ENCODE data around the gene OR4E1. TPM values are rescaled to one million over a fixed set of nuclear protein-coding genes. Genes with fewer than 3 reads are reported as not detected.

Gene OR4E1
- polyA plus RNA-seq, 3 donors: not detected

DNA sequence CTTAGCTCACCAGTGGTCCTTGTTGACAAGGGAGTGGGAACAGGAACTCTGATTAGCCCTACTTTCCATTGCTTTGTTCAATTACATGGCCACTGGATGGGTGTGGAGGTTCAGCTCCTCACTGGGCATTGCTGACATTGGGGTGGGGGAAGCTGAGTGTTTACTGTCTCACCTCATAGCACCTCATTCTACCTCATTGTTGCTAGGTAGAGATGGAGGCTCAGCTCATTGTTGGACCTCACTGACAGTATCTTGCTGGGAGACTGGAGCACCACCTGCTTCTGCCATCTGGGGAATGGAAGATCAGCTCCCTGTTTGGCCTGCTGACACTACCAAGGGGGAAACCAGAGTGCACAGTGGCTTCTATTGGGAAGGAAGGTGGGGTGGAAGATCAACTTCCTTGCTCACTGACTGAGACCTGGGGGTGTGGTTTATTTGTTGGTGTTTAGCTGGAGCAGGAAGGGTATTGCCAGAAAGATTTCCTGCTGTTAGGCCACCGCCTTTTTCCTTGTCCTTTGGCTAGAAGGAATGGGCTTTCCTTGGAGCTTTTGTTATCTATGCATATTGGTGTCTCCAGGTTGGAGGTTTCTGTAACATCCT lies 21.3 kb downstream of the OR4E1 start:
- Histone ChIP-seq H2AFZ (ENCODE audit: insufficient read depth, low read depth, low read length, poor library complexity, severe bottlenecking) (no peak overlapping the region), H3K4me1 (ENCODE audit: control insufficient read depth in 1 of 2, insufficient read depth in 2 of 2, low read length in 2 of 2) (no peaks in the 10 kb centered on the region), H3K4me2 (replicated peaks; ENCODE audit: extremely low read depth, low read length, poor library complexity, severe bottlenecking) (no peak overlapping the region), H3K4me3 (replicated peaks in 1 of 3; ENCODE audit: low read depth in 2 of 3, low read length in 3 of 3) (no peak overlapping the region), H3K36me3 (replicated peaks in 1 of 2; ENCODE audit: control insufficient read depth in 1 of 2, insufficient read depth in 2 of 2, low read length in 2 of 2) (no peaks in the 10 kb centered on the region), H3K27me3 (ENCODE audit: control insufficient read depth in 2 of 2, insufficient read depth in 2 of 2, low read length in 2 of 2) (no peaks in the 10 kb centered on the region), H4K20me1 (ENCODE audit: insufficient read depth, low read length) (no peaks in the 10 kb centered on the region), H3K9ac (ENCODE audit: insufficient read depth, low read length, poor library complexity, severe bottlenecking) (no peak overlapping the region), H3K9me3 (replicated peaks in 1 of 2; ENCODE audit: control insufficient read depth in 1 of 2, insufficient read depth in 1 of 2, low read length in 2 of 2) (no peaks in the 10 kb centered on the region), H3K79me2 (ENCODE audit: insufficient read depth, low read length) (no peaks in the 10 kb centered on the region), H3K27ac (ENCODE audit: low read depth in 1 of 2, low read length in 2 of 2) (no peak overlapping the region)
- Mint-ChIP-seq H3K4me1 (no peaks in the 10 kb centered on the region), H3K27me3 (ENCODE audit: low read depth in 3 of 3) (peaks cover 2 to 4% (median 3%) of the 10 kb centered on the region in 3 donors), H3K9me3 (peaks cover 0 to 5% (median 2%) of the 10 kb centered on the region in 7 donors), H3K4me3 (no peak overlapping the region), H3K36me3 (no peaks in the 10 kb centered on the region), H3K27ac (peak overlapping the region in 1 of 7 donors; percentile 24)
- WGBS (ENCODE audit: insufficient coverage): no CpG with 5 or more reads among the region's 1 CpG
- TF ChIP-seq, protein P1, sequence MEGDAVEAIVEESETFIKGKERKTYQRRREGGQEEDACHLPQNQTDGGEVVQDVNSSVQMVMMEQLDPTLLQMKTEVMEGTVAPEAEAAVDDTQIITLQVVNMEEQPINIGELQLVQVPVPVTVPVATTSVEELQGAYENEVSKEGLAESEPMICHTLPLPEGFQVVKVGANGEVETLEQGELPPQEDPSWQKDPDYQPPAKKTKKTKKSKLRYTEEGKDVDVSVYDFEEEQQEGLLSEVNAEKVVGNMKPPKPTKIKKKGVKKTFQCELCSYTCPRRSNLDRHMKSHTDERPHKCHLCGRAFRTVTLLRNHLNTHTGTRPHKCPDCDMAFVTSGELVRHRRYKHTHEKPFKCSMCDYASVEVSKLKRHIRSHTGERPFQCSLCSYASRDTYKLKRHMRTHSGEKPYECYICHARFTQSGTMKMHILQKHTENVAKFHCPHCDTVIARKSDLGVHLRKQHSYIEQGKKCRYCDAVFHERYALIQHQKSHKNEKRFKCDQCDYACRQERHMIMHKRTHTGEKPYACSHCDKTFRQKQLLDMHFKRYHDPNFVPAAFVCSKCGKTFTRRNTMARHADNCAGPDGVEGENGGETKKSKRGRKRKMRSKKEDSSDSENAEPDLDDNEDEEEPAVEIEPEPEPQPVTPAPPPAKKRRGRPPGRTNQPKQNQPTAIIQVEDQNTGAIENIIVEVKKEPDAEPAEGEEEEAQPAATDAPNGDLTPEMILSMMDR (IDR thresholded peaks at IDR 0.05): no peak
- intact Hi-C loops (cut with micrococcal nuclease): no loop called here
- DNase-seq: no peak

DNA sequence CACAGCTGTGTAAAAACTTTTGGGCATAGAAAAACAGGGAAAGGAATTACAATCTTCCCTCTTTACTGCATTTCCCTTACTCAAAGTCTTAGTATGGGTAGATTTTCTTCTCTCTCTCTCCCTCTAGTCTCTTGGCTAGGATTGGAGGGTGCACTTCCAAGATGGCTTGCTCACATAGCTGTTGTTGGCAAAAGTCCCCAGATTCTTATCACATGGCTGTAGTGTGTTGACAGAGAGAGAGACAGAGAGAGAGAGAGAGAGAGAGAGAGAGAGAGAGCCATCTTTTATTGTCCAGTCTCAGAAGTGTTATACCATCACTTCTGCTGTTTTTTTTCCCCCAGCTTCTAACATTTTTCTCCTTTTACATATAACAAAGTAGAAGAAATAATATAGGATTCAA lies 26.2 kb downstream of the OR4E1 start:
- no peak for DNase-seq
- no peak overlapping the region for H3K9ac ChIP-seq (ENCODE audit: insufficient read depth, low read length, poor library complexity, severe bottlenecking)
- no peaks in the 10 kb centered on the region for H3K4me1 ChIP-seq (ENCODE audit: control insufficient read depth in 1 of 2, insufficient read depth in 2 of 2, low read length in 2 of 2)
- no peaks in the 10 kb centered on the region for H3K79me2 ChIP-seq (ENCODE audit: insufficient read depth, low read length)
- H4K20me1 ChIP-seq (ENCODE audit: insufficient read depth, low read length): no peaks in the 10 kb centered on the region
- intact Hi-C loops (cut with micrococcal nuclease): no loop called here
- no peaks in the 10 kb centered on the region for H3K9me3 ChIP-seq (replicated peaks in 1 of 2; ENCODE audit: control insufficient read depth in 1 of 2, insufficient read depth in 1 of 2, low read length in 2 of 2)
- no peaks in the 10 kb centered on the region for H3K36me3 Mint-ChIP-seq
- no peaks in the 10 kb centered on the region for H3K36me3 ChIP-seq (replicated peaks in 1 of 2; ENCODE audit: control insufficient read depth in 1 of 2, insufficient read depth in 2 of 2, low read length in 2 of 2)
- H3K27me3 ChIP-seq (ENCODE audit: control insufficient read depth in 2 of 2, insufficient read depth in 2 of 2, low read length in 2 of 2): no peaks in the 10 kb centered on the region
- H3K27ac ChIP-seq (ENCODE audit: low read depth in 1 of 2, low read length in 2 of 2): no peak overlapping the region
- TF ChIP-seq, protein P1 (IDR thresholded peaks at IDR 0.05): no peak
- H3K4me3 Mint-ChIP-seq: no peak overlapping the region
- H3K4me2 ChIP-seq (replicated peaks; ENCODE audit: extremely low read depth, low read length, poor library complexity, severe bottlenecking): no peak overlapping the region
- H3K27ac Mint-ChIP-seq: no peak overlapping the region
- H3K4me1 Mint-ChIP-seq: no peaks in the 10 kb centered on the region
- no peak overlapping the region for H3K4me3 ChIP-seq (replicated peaks in 1 of 3; ENCODE audit: low read depth in 2 of 3, low read length in 3 of 3)
- no peak overlapping the region for H2AFZ ChIP-seq (ENCODE audit: insufficient read depth, low read depth, low read length, poor library complexity, severe bottlenecking)
- H3K27me3 Mint-ChIP-seq (ENCODE audit: low read depth in 3 of 3): peaks cover 0 to 6% (median 4%) of the 10 kb centered on the region in 3 donors
- peaks cover 0 to 8% (median 2%) of the 10 kb centered on the region in 7 donors for H3K9me3 Mint-ChIP-seq

All from CD14-positive monocyte (primary cell).